WTC11 (cell line): ENCODE data around the gene GABRB3.

Source experiments
- ESRRA ChIP-seq: sonication (generic); formaldehyde crosslinking; IDR thresholded peaks from 2 replicates; pipeline ENCODE4 v1.8.1; 2022; ENCODE audit warnings: mild to moderate bottlenecking, missing genetic modification reagents, borderline replicate concordance
- FOXP1 ChIP-seq: sonication (generic); formaldehyde crosslinking; IDR thresholded peaks from 2 replicates; pipeline ENCODE4 v1.8.0; 2022; ENCODE audit warnings: missing genetic modification reagents, mild to moderate bottlenecking, moderate library complexity, borderline replicate concordance
- SOX15 ChIP-seq: fragments of 250-450 bp; sonication (Bioruptor Pico); IDR thresholded peaks from 2 replicates; pipeline ENCODE4 v1.9.0; 2021; ENCODE audit warnings: mild to moderate bottlenecking
- TCF7 ChIP-seq: sonication (generic); formaldehyde crosslinking; IDR thresholded peaks from 2 replicates; pipeline ENCODE4 v1.8.0; 2022; ENCODE audit warnings: mild to moderate bottlenecking, low read depth, missing genetic modification reagents, moderate library complexity
- TF ChIP-seq, protein P1 (sequence below): sonication (generic); formaldehyde crosslinking; IDR thresholded peaks from 2 replicates; pipeline ENCODE4 v1.8.1; 2022; ENCODE audit warnings: mild to moderate bottlenecking, missing genetic modification reagents, moderate library complexity, borderline replicate concordance
- TF ChIP-seq, protein P2 (sequence below): sonication (generic); formaldehyde crosslinking; IDR thresholded peaks from 2 replicates; pipeline ENCODE4 v1.8.1; 2023; ENCODE audit warnings: mild to moderate bottlenecking, missing genetic modification reagents, moderate library complexity
- TF ChIP-seq, protein P3 (sequence below): sonication (generic); formaldehyde crosslinking; IDR thresholded peaks from 2 replicates; pipeline ENCODE4 v1.8.1; 2023; ENCODE audit warnings: mild to moderate bottlenecking, missing genetic modification reagents, moderate library complexity

DNA sequence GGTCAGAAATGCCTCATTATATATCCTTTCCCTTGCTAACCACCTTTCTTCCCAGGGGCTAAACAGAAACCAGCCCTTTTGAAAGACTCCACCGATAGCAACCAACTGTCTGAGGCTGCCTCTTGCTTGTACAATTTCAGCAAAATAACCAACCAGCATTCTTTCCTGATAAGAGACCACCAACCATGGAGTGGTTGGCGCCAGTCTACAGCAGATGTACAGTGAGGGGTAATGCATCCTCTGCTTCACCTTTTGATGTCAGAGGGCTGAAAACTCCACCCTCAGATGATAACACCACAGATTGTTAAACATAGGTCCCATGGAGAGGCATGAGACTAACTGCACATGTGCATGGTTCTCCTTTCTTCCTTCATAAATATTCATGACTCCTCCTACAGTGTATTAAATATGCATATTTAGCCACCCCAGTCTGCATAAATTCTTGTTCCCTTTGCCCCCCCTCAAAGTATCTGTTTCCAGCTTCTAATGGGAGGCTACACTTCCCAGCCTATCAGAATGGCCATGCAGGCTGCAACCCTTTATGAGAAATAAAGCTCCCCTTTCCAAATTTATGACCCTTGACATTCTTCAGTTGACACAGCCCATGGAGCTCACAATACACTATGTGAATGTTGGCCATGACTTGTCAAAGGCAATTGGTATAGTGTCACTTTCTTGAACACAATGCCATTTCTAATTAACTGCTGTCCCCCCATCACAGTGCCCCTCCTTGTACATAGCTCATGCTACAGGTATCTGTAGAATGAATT, 48.3 kb downstream of the GABRB3 start:
- TF ChIP-seq, protein P1, sequence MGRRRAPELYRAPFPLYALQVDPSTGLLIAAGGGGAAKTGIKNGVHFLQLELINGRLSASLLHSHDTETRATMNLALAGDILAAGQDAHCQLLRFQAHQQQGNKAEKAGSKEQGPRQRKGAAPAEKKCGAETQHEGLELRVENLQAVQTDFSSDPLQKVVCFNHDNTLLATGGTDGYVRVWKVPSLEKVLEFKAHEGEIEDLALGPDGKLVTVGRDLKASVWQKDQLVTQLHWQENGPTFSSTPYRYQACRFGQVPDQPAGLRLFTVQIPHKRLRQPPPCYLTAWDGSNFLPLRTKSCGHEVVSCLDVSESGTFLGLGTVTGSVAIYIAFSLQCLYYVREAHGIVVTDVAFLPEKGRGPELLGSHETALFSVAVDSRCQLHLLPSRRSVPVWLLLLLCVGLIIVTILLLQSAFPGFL (CRISPR knock-in tag) = no peak
- TF ChIP-seq, protein P2, sequence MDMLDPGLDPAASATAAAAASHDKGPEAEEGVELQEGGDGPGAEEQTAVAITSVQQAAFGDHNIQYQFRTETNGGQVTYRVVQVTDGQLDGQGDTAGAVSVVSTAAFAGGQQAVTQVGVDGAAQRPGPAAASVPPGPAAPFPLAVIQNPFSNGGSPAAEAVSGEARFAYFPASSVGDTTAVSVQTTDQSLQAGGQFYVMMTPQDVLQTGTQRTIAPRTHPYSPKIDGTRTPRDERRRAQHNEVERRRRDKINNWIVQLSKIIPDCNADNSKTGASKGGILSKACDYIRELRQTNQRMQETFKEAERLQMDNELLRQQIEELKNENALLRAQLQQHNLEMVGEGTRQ = no peak
- TF ChIP-seq FOXP1 (no peak), TCF7 (CRISPR knock-in tag) (no peak), SOX15 (CRISPR knock-in tag) (no peak), ESRRA (CRISPR knock-in tag) (no peak)
- TF ChIP-seq, protein P3, sequence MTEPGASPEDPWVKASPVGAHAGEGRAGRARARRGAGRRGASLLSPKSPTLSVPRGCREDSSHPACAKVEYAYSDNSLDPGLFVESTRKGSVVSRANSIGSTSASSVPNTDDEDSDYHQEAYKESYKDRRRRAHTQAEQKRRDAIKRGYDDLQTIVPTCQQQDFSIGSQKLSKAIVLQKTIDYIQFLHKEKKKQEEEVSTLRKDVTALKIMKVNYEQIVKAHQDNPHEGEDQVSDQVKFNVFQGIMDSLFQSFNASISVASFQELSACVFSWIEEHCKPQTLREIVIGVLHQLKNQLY (CRISPR knock-in tag) = no peak
